AG09309 (cell line): ENCODE results near the gene PRAC1.

Experiments
- DNase-seq: peaks from one replicate; pipeline ENCODE4 v3.0.0-alpha.2; 2010; ENCODE audit warnings: low read depth
- H3K4me3 ChIP-seq: 2 replicates; pipeline ENCODE4 v1.5.1; 2011; ENCODE audit warnings: mild to moderate bottlenecking, low read depth, low read length, moderate library complexity; ENCODE audit not compliant: control insufficient read depth
- CTCF ChIP-seq: IDR thresholded peaks from 2 replicates; pipeline ENCODE4 v1.5.1; 2011; ENCODE audit warnings: mild to moderate bottlenecking, low read depth, low read length, inconsistent platforms; ENCODE audit not compliant: insufficient read depth, control insufficient read depth; ENCODE audit errors: missing control alignments

The PRAC1 gene

GRCh38 chr17:48747445-48748363 lies 25.4 kb upstream of the PRAC1 start:
- no peak for DNase-seq
- no peak for TF ChIP-seq CTCF
- no peak overlapping the region for H3K4me3 ChIP-seq

- TF ChIP-seq CTCF: no peak
- no peak for DNase-seq
- no peak overlapping the region for H3K4me3 ChIP-seq
These were observed 24.7 kb upstream of the PRAC1 start for GRCh38 chr17:48746916-48747444.

DNA sequence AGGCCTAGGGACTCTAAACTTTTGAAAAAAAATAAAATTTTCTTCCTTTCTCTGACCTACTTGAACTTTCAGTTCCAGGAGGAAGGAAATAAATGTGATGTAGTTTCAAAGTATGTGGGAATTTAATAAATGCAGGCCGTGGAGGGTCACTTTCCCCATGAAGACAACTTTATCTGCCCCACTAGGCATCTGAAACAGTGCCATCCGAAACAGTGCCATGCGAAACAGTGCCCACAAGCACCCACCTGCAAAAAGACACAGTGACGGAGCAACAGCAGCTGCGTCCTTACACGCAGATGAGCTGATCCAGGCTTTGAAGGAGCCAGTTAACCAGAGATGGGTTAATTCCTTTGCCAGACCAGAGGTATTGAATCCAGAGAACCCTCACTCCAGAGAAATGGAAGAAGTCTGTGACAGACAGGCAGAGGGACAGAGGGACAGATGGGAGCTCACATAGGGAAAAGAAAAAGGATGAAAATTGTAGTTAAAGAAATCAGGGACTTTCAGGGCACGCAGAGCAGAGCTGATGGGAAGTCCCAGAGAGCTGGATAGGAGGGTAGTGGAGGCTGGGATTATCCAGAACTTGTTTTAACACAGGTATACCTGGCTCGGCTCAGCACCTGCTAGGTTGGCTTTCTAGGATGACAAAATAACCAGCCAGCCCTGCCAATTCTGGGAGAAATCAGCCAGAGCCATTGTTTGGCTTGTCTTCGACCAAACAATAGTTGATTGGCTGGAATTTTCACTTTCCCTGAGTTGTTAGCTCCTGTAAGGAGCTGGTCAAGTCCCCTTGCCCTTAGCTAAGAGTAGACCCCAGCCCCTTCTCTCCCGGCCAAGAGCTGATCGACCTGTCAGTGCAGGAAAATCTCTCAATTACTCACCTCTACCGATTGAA lies 23.3 kb upstream of the PRAC1 start:
- no peak overlapping the region for H3K4me3 ChIP-seq
- no peak for DNase-seq
- no peak for TF ChIP-seq CTCF

DNA sequence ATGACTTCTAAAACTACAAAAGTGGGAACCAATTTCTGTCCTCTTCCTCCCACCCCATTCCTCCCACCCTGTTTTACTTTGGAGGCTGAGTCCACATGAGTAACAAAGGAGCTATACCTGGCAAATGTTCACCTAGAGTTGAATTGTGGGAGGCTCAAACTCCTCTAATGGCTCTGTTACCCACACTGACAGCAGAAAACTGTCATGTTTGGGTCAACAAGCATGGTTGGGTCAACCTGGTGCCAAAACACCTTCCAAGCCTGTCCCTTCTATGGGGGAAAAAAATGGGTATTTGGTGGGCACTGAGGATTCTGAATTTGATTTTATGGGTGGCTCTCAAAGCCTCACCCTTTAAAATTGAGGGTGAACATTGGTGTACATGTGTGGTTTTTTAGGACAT lies 18.2 kb upstream of the PRAC1 start:
- no peak for DNase-seq
- TF ChIP-seq CTCF: no peak
- no peak overlapping the region for H3K4me3 ChIP-seq

GRCh38 chr17:48738803-48739526 lies 16.6 kb upstream of the PRAC1 start:
- no peak overlapping the region for H3K4me3 ChIP-seq
- no peak for DNase-seq
- no peak for TF ChIP-seq CTCF

DNA sequence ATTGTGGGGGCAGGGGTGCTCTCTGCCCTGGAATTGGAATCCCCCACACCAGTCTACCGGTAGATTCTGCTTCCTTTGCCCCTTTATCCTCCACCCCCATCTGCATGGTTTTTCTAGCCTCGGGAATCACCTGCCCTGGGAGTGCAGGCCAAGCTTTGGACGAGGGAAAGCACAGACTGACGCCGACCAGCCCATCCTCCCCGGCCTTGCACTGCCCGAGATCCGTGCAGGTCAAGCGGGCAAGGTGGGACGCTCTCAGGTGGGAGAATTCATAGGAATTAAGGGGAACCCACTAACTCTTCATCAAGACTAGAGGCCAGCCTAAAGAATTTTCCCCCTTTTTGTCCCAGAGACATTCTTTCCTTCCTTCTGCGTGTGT lies 16.1 kb upstream of the PRAC1 start:
- no peak for TF ChIP-seq CTCF
- no peak overlapping the region for H3K4me3 ChIP-seq
- DNase-seq: no peak
